Adrenal gland (tissue), 5 donors: ENCODE measurements around the gene ERICH6B.

Experiments
- POLR2A ChIP-seq, 2 donors: fragments of 450-650 bp; IDR thresholded peaks; one replicate each; pipeline ENCODE4 v1.6.1; 2017; ENCODE audit warnings: antibody characterized with exemption in 2 of 2, mild to moderate bottlenecking in 2 of 2, moderate library complexity in 1 of 2
- TF ChIP-seq, protein P1 (sequence below), 6 experiments: fragments of 450-650 bp in 4 of 6; fragments of 200-600 bp in 2 of 6; sonication (generic) in 1 of 6; IDR thresholded peaks; 1 replicate in 5 of 6; 2 replicates in 1 of 6; pipeline versions ENCODE4 v1.5.1 to v1.8.0; 2016 to 2021; ENCODE audit warnings: antibody characterized with exemption in 6 of 6, mild to moderate bottlenecking in 2 of 6, moderate library complexity in 1 of 6
- donor health status: DM: no; HTN: no; CAD: no.

GRCh38 chr13:45508776-45509175, 106.8 kb downstream of the ERICH6B start:
- TF ChIP-seq, protein P1, sequence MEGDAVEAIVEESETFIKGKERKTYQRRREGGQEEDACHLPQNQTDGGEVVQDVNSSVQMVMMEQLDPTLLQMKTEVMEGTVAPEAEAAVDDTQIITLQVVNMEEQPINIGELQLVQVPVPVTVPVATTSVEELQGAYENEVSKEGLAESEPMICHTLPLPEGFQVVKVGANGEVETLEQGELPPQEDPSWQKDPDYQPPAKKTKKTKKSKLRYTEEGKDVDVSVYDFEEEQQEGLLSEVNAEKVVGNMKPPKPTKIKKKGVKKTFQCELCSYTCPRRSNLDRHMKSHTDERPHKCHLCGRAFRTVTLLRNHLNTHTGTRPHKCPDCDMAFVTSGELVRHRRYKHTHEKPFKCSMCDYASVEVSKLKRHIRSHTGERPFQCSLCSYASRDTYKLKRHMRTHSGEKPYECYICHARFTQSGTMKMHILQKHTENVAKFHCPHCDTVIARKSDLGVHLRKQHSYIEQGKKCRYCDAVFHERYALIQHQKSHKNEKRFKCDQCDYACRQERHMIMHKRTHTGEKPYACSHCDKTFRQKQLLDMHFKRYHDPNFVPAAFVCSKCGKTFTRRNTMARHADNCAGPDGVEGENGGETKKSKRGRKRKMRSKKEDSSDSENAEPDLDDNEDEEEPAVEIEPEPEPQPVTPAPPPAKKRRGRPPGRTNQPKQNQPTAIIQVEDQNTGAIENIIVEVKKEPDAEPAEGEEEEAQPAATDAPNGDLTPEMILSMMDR (IDR thresholded peaks at IDR 0.05) = no peak
- TF ChIP-seq POLR2A (IDR thresholded peaks at IDR 0.05) = no peak
